Right lobe of liver (tissue), 4 donors: ENCODE measurements around the gene MAML3.

Source experiments
- POLR2A ChIP-seq: fragments of 450-650 bp; IDR thresholded peaks from one replicate; pipeline ENCODE4 v1.6.1; 2017; ENCODE audit warnings: antibody characterized with exemption, mild to moderate bottlenecking
- TF ChIP-seq, protein P1 (sequence below), 4 donors: fragments of 200-600 bp in 3 of 4; fragments of 450-650 bp in 1 of 4; IDR thresholded peaks; one replicate each; pipeline versions ENCODE4 v1.5.1 to v1.8.0; 2016 to 2022; ENCODE audit warnings: antibody characterized with exemption in 4 of 4, mild to moderate bottlenecking in 2 of 4
- donor health status: DM: no; HTN: no; CAD: no.
- donor health status: DM: no; HTN: no; CAD: no.
- donor health status: DM: no; HTN: yes; CAD: no.

GRCh38 chr4:140047017-140047640, 106.9 kb downstream of the MAML3 start:
- no peak for TF ChIP-seq POLR2A
- TF ChIP-seq, protein P1, sequence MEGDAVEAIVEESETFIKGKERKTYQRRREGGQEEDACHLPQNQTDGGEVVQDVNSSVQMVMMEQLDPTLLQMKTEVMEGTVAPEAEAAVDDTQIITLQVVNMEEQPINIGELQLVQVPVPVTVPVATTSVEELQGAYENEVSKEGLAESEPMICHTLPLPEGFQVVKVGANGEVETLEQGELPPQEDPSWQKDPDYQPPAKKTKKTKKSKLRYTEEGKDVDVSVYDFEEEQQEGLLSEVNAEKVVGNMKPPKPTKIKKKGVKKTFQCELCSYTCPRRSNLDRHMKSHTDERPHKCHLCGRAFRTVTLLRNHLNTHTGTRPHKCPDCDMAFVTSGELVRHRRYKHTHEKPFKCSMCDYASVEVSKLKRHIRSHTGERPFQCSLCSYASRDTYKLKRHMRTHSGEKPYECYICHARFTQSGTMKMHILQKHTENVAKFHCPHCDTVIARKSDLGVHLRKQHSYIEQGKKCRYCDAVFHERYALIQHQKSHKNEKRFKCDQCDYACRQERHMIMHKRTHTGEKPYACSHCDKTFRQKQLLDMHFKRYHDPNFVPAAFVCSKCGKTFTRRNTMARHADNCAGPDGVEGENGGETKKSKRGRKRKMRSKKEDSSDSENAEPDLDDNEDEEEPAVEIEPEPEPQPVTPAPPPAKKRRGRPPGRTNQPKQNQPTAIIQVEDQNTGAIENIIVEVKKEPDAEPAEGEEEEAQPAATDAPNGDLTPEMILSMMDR (IDR thresholded peaks at IDR 0.05), result no peak
